GM12801 (cell line): ENCODE results near the gene THRA.

Source experiments
- CTCF ChIP-seq: IDR thresholded peaks from one replicate; pipeline ENCODE4 v1.5.1; 2011; ENCODE audit warnings: control low read depth; ENCODE audit not compliant: insufficient read length; ENCODE audit errors: extremely low read depth

THRA gene

GRCh38 chr17:40074175-40074512 lies 11.4 kb downstream of the THRA start:
- no peak for TF ChIP-seq CTCF

- TF ChIP-seq CTCF = no peak
Measured at GRCh38 chr17:40074871-40075200, 12.1 kb downstream of the THRA start.

GRCh38 chr17:40075201-40075941 lies 12.6 kb downstream of the THRA start:
- peak; percentile 90 for TF ChIP-seq CTCF

- no peak for TF ChIP-seq CTCF
Measured at GRCh38 chr17:40075942-40076498, 13.3 kb downstream of the THRA start.

GRCh38 chr17:40076591-40076990 lies 13.8 kb downstream of the THRA start:
- TF ChIP-seq CTCF = no peak

- no peak for TF ChIP-seq CTCF
Measured at GRCh38 chr17:40079545-40079944, 16.8 kb downstream of the THRA start.

GRCh38 chr17:40084477-40084876 lies 21.7 kb downstream of the THRA start:
- TF ChIP-seq CTCF = no peak
